ENCODE data around the gene SMURF1.

SMURF1 gene

GRCh38 chr7:99028261-99028973 is 115.5 kb downstream of the SMURF1 start:
- no peak for DNase-seq (ENCODE audit: low read depth)

GRCh38 chr7:99027841-99028240 is 116.1 kb downstream of the SMURF1 start:
- DNase-seq (ENCODE audit: low read depth) = no peak

- no peak for DNase-seq (ENCODE audit: low read depth)
Observed at GRCh38 chr7:99027241-99027640, 116.7 kb downstream of the SMURF1 start.

GRCh38 chr7:99024066-99024465 is 119.8 kb downstream of the SMURF1 start:
- DNase-seq (ENCODE audit: low read depth) = no peak

- DNase-seq (ENCODE audit: low read depth) = no peak
Observed at GRCh38 chr7:99021941-99022560, 121.9 kb downstream of the SMURF1 start.

GRCh38 chr7:99020413-99020715 is 123.5 kb downstream of the SMURF1 start:
- no peak for DNase-seq (ENCODE audit: low read depth)

GRCh38 chr7:99019523-99020412 is 124.1 kb downstream of the SMURF1 start:
- no peak for DNase-seq (ENCODE audit: low read depth)

GRCh38 chr7:99016196-99016595 is 127.7 kb downstream of the SMURF1 start:
- DNase-seq (ENCODE audit: low read depth) = no peak

- DNase-seq (ENCODE audit: low read depth) = no peak
Observed at GRCh38 chr7:99014113-99014985, 129.6 kb downstream of the SMURF1 start.

GRCh38 chr7:99013266-99014112 is 130.4 kb downstream of the SMURF1 start:
- DNase-seq (ENCODE audit: low read depth) = no peak

- no peak for DNase-seq (ENCODE audit: low read depth)
Observed at GRCh38 chr7:99012722-99013121, 131.2 kb downstream of the SMURF1 start.

GRCh38 chr7:99011706-99012404 is 132.1 kb downstream of the SMURF1 start:
- DNase-seq (ENCODE audit: low read depth) = no peak

- no peak for DNase-seq (ENCODE audit: low read depth)
Observed at GRCh38 chr7:99011341-99011705, 132.6 kb downstream of the SMURF1 start.

GRCh38 chr7:99010281-99010680 is 133.6 kb downstream of the SMURF1 start:
- no peak for DNase-seq (ENCODE audit: low read depth)

GRCh38 chr7:99008921-99009530 is 134.9 kb downstream of the SMURF1 start:
- no peak for DNase-seq (ENCODE audit: low read depth)

GRCh38 chr7:99008181-99008631 is 135.7 kb downstream of the SMURF1 start:
- DNase-seq (ENCODE audit: low read depth) = no peak

GRCh38 chr7:99006739-99007424 is 137.0 kb downstream of the SMURF1 start:
- DNase-seq (ENCODE audit: low read depth) = no peak

- DNase-seq (ENCODE audit: low read depth) = no peak
Observed at GRCh38 chr7:99005776-99006175, 138.1 kb downstream of the SMURF1 start.

- no peak for DNase-seq (ENCODE audit: low read depth)
Observed at GRCh38 chr7:99004781-99005500, 139.0 kb downstream of the SMURF1 start.
